22Rv1 (cell line): ENCODE data around the gene RPS23.

Experiments
- ZFX ChIP-seq: fragments of 450-650 bp; IDR thresholded peaks from 2 replicates; pipeline ENCODE4 v1.6.1; 2017; ENCODE audit warnings: antibody characterized with exemption, borderline replicate concordance
- TF ChIP-seq, protein P1 (sequence below): fragments of 450-650 bp; IDR thresholded peaks from 2 replicates; pipeline ENCODE4 v1.5.1; 2017; ENCODE audit warnings: mild to moderate bottlenecking

GRCh38 chr5:82234885-82235284, 43.3 kb downstream of the RPS23 start:
- TF ChIP-seq, protein P1, sequence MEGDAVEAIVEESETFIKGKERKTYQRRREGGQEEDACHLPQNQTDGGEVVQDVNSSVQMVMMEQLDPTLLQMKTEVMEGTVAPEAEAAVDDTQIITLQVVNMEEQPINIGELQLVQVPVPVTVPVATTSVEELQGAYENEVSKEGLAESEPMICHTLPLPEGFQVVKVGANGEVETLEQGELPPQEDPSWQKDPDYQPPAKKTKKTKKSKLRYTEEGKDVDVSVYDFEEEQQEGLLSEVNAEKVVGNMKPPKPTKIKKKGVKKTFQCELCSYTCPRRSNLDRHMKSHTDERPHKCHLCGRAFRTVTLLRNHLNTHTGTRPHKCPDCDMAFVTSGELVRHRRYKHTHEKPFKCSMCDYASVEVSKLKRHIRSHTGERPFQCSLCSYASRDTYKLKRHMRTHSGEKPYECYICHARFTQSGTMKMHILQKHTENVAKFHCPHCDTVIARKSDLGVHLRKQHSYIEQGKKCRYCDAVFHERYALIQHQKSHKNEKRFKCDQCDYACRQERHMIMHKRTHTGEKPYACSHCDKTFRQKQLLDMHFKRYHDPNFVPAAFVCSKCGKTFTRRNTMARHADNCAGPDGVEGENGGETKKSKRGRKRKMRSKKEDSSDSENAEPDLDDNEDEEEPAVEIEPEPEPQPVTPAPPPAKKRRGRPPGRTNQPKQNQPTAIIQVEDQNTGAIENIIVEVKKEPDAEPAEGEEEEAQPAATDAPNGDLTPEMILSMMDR = no peak
- TF ChIP-seq ZFX = no peak
